Endothelial cell of umbilical vein (primary cell): ENCODE results near the gene CAPN7. TPM values are rescaled to one million over a fixed set of nuclear protein-coding genes. Genes with fewer than 3 reads are reported as not detected.

Source experiments
- BruUV-seq: library from RNA; stranded (reverse); fragments of 400-500 nt; replicated peaks from 2 replicates; lab custom pipeline; 2021; lab: Mats Ljungman, UMichigan
- CTCF ChIA-PET: fragments of 300-600, 350-600 bp; sonication (Branson Sonifier 250); formaldehyde crosslinking; loops from one replicate; lab custom pipeline; 2021; ENCODE audit warnings: antibody characterized with exemption, inconsistent platforms; lab: Charles Lee
- POLR2A ChIA-PET: fragments of 300-600, 350-600 bp; sonication (Branson Sonifier 250); formaldehyde crosslinking; loops from one replicate; lab custom pipeline; 2021; ENCODE audit warnings: antibody characterized with exemption, inconsistent platforms; lab: Charles Lee
- DNase-seq: peaks from one replicate; pipeline ENCODE4 v3.0.0-alpha.2; 2011; ENCODE audit warnings: low read depth, low spot score
- FAIRE-seq: peaks from 2 replicates; lab custom pipeline; 2011; peaks lifted over from hg19 to GRCh38; lab: Jason Lieb, UNC
- H2AFZ ChIP-seq: 2 replicates; pipeline ENCODE4 v1.6.0; 2012; ENCODE audit warnings: low read depth, low read length, control low read depth, inconsistent platforms
- H3K27ac ChIP-seq: 2 replicates; pipeline ENCODE4 v1.5.1; 2011; ENCODE audit warnings: low read depth, mild to moderate bottlenecking, control low read depth, low read length, moderate library complexity; ENCODE audit not compliant: insufficient read depth
- H3K27me3 ChIP-seq, 2 experiments: 2 replicates each; pipeline versions ENCODE4 v1.6.0 to v1.6.1; 2011; ENCODE audit warnings: low read length in 2 of 2, mixed read lengths in 1 of 2; ENCODE audit not compliant: control insufficient read depth in 2 of 2, insufficient read depth in 2 of 2
- H3K36me3 ChIP-seq, 2 experiments: 2 replicates in 1 of 2; 3 replicates in 1 of 2; pipeline ENCODE4 v1.5.1; 2011; ENCODE audit warnings: low read length in 2 of 2, mild to moderate bottlenecking in 1 of 2, moderate library complexity in 1 of 2; ENCODE audit not compliant: control insufficient read depth in 2 of 2, insufficient read depth in 2 of 2; ENCODE audit errors: extremely low read depth in 1 of 2
- H3K4me1 ChIP-seq: 3 replicates; pipeline ENCODE4 v1.5.1; 2011; ENCODE audit warnings: mild to moderate bottlenecking, low read length; ENCODE audit not compliant: control insufficient read depth, insufficient read depth; ENCODE audit errors: extremely low read depth
- H3K4me2 ChIP-seq: 2 replicates; pipeline ENCODE4 v1.6.1; 2011; ENCODE audit warnings: low read length, control low read depth, mixed read lengths; ENCODE audit not compliant: insufficient read depth
- H3K4me3 ChIP-seq, 3 experiments: fragments of 200-600 bp in 1 of 3; sonication (generic), shearing (Covaris generic) in 1 of 3; replicated peaks in 1 of 3; 2 replicates each; pipeline ENCODE4 v1.5.1; 2011 to 2016; ENCODE audit warnings: control low read depth in 3 of 3, low read length in 3 of 3, mild to moderate bottlenecking in 2 of 3, inconsistent platforms in 1 of 3, low read depth in 1 of 3, moderate library complexity in 1 of 3; ENCODE audit not compliant: insufficient read depth in 1 of 3
- H3K79me2 ChIP-seq: 2 replicates; pipeline ENCODE4 v1.6.0; 2012; ENCODE audit warnings: low read length, inconsistent platforms; ENCODE audit not compliant: control insufficient read depth, insufficient read depth
- H3K9ac ChIP-seq: replicated peaks from 2 replicates; pipeline ENCODE3; 2011; ENCODE audit warnings: low read length, control low read depth; ENCODE audit not compliant: insufficient read depth; ENCODE audit errors: extremely low read depth
- H3K9me1 ChIP-seq: replicated peaks from 3 replicates; pipeline ENCODE4 v1.6.0; 2011; ENCODE audit warnings: mild to moderate bottlenecking, low read length; ENCODE audit not compliant: control insufficient read depth, insufficient read depth; ENCODE audit errors: extremely low read depth
- H3K9me3 ChIP-seq: replicated peaks from 2 replicates; pipeline ENCODE4 v1.5.1; 2012; ENCODE audit warnings: low read length, inconsistent platforms; ENCODE audit not compliant: control insufficient read depth, insufficient read depth
- H4K20me1 ChIP-seq: replicated peaks from 2 replicates; pipeline ENCODE3; 2011; ENCODE audit warnings: mild to moderate bottlenecking, low read length; ENCODE audit not compliant: control insufficient read depth, insufficient read depth; ENCODE audit errors: extremely low read depth
- EZH2 ChIP-seq: IDR thresholded peaks from 2 replicates; pipeline ENCODE4 v1.6.1; 2012; ENCODE audit warnings: borderline replicate concordance, low read depth, mild to moderate bottlenecking, moderate library complexity, low read length, inconsistent platforms; ENCODE audit not compliant: severe bottlenecking
- FOS ChIP-seq: IDR thresholded peaks from 2 replicates; pipeline ENCODE4 v1.6.1; 2011; ENCODE audit warnings: mild to moderate bottlenecking, low read length, moderate library complexity, borderline replicate concordance; ENCODE audit not compliant: insufficient read depth
- GATA2 ChIP-seq: IDR thresholded peaks from 2 replicates; pipeline ENCODE4 v1.7.0; 2011; ENCODE audit warnings: low read depth, mild to moderate bottlenecking, moderate library complexity, mixed read lengths, low read length; ENCODE audit not compliant: insufficient read length, insufficient read depth
- JUN ChIP-seq: IDR thresholded peaks from 2 replicates; pipeline ENCODE4 v1.6.1; 2011; ENCODE audit warnings: borderline replicate concordance, low read depth; ENCODE audit not compliant: insufficient read length, insufficient read depth
- MYC ChIP-seq: IDR thresholded peaks from one replicate; pipeline ENCODE4 v1.6.1; 2011; ENCODE audit warnings: mild to moderate bottlenecking, low read depth, low read length
- POLR2A ChIP-seq: IDR thresholded peaks from 2 replicates; pipeline ENCODE4 v1.6.1; 2012; ENCODE audit warnings: low read depth, mild to moderate bottlenecking, control low read depth, low read length
- POLR2AphosphoS5 ChIP-seq: IDR thresholded peaks from 2 replicates; pipeline ENCODE4 v1.6.1; 2012; ENCODE audit warnings: low read depth, mild to moderate bottlenecking, control low read depth, low read length, moderate library complexity; ENCODE audit not compliant: insufficient read depth
- dilution Hi-C: fragments of 300-500 bp; cut with MboI; formaldehyde crosslinking; loops from one replicate; pipeline ENCODE4 v1.15.0; 2019; ENCODE audit warnings: low sequenced_read_pairs; ENCODE audit not compliant: extremely low pct_ligation_motif_present
- intact Hi-C: fragments of 100-400 bp; cut with micrococcal nuclease; formaldehyde crosslinking; loops from one replicate; pipeline ENCODE4 v1.10.0; 2022
- polyA plus RNA-seq, 4 experiments: library from polyadenylated mRNA; depleted of rRNA in 3 of 4; stranded (reverse) in 3 of 4; unstranded in 1 of 4; fragments of >200 nt; gene quantifications; 2 replicates each; pipeline versions ENCODE4 v1.2.1 to v1.2.3, GENCODE V29; 2011 to 2012; ENCODE audit warnings: missing spikeins in 1 of 4
- total RNA-seq: library from RNA; stranded (reverse); gene quantifications from 2 replicates; pipeline ENCODE4 v1.2.3, GENCODE V29; 2021
- TF ChIP-seq, protein P1 (sequence below), 2 donors: IDR thresholded peaks; 1 replicate in 1 of 2; 2 replicates in 1 of 2; pipeline ENCODE4 v1.5.1; 2011; ENCODE audit warnings: low read length in 2 of 2, mild to moderate bottlenecking in 2 of 2, moderate library complexity in 2 of 2, control low read depth in 1 of 2, inconsistent platforms in 1 of 2, low read depth in 1 of 2; ENCODE audit not compliant: insufficient read depth in 1 of 2; ENCODE audit errors: extremely low read depth in 1 of 2
- TF ChIP-seq, protein P2 (sequence below): IDR thresholded peaks from 2 replicates; pipeline ENCODE4 v1.6.1; 2011; ENCODE audit not compliant: insufficient read depth, insufficient read length

Gene CAPN7
- total and polyA plus RNA-seq, 2 donors (not counting 3 experiments of a cell fraction or from before 2014, with no cell fraction given): 13.2 to 32.7 TPM

DNA sequence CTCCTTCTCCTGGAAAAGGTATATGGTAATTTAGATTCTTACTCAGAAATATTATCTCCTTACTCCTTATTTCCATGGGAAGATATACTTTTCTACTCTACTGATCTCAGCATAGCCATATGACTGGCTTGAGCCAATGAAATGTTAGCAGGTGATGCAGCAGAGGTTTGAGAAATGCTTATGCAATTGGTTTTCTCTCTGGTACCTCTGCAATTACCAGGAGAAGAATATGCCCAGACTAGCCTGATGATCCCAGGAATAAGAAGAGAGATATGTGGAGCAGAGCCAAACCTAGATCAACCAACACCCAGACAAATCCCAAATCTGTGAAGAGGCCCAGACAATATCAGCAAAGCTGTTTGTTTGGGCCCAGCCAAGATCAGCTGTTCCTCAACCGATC lies 33.2 kb upstream of the CAPN7 start:
- H3K27ac ChIP-seq: no peak overlapping the region
- dilution Hi-C loops: no loop called here
- FAIRE-seq (no peak), DNase-seq (no peak)
- H3K9ac ChIP-seq: no peak overlapping the region
- no peaks in the 10 kb centered on the region for H3K79me2 ChIP-seq
- H3K4me3 ChIP-seq: no peak overlapping the region
- no peaks in the 10 kb centered on the region for H3K9me1 ChIP-seq
- H2AFZ ChIP-seq: no peak overlapping the region
- no peaks in the 10 kb centered on the region for H3K9me3 ChIP-seq
- H3K36me3 ChIP-seq: no peaks in the 10 kb centered on the region
- no TSS peak for BruUV-seq
- POLR2A ChIA-PET: no interaction called here
- H4K20me1 ChIP-seq: no peaks in the 10 kb centered on the region
- H3K4me1 ChIP-seq: no peaks in the 10 kb centered on the region
- TF ChIP-seq GATA2 (no peak), EZH2 (no peak), POLR2AphosphoS5 (no peak), POLR2A (no peak), MYC (no peak), JUN (no peak), FOS (no peak)
- TF ChIP-seq, protein P1, sequence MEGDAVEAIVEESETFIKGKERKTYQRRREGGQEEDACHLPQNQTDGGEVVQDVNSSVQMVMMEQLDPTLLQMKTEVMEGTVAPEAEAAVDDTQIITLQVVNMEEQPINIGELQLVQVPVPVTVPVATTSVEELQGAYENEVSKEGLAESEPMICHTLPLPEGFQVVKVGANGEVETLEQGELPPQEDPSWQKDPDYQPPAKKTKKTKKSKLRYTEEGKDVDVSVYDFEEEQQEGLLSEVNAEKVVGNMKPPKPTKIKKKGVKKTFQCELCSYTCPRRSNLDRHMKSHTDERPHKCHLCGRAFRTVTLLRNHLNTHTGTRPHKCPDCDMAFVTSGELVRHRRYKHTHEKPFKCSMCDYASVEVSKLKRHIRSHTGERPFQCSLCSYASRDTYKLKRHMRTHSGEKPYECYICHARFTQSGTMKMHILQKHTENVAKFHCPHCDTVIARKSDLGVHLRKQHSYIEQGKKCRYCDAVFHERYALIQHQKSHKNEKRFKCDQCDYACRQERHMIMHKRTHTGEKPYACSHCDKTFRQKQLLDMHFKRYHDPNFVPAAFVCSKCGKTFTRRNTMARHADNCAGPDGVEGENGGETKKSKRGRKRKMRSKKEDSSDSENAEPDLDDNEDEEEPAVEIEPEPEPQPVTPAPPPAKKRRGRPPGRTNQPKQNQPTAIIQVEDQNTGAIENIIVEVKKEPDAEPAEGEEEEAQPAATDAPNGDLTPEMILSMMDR (IDR thresholded peaks at IDR 0.05; ENCODE audit: extremely low read depth in 1 of 2, insufficient read depth in 1 of 2, low read depth in 1 of 2, low read length in 2 of 2): no peak
- TF ChIP-seq, protein P2, sequence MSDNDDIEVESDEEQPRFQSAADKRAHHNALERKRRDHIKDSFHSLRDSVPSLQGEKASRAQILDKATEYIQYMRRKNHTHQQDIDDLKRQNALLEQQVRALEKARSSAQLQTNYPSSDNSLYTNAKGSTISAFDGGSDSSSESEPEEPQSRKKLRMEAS: no peak
- intact Hi-C loops: no loop called here
- peaks cover 45 to 77% of the 10 kb centered on the region in 2 experiments for H3K27me3 ChIP-seq
- CTCF ChIA-PET: no interaction called here
- H3K4me2 ChIP-seq: no peak overlapping the region
